Activated gamma-delta T cell treated with Interleukin-2 at 50 U/mL for 16 hours (primary cell): ENCODE results near the gene PTPRQ.

Experiments
- DNase-seq: peaks from one replicate; pipeline ENCODE4 v3.0.0-alpha.2; 2020

Gene PTPRQ

GRCh38 chr12:80707126-80707829 is 263.2 kb downstream of the PTPRQ start, which contains the start of gene MYF6:
MYF6 (plus strand) TSS chr12:80707634; CDS start chr12:80707720, 86 bp downstream.
- DNase-seq = no peak

GRCh38 chr12:80707830-80708258 is 263.8 kb downstream of the PTPRQ start:
- no peak for DNase-seq

- no peak for DNase-seq
Observed at GRCh38 chr12:80708259-80708974, 264.4 kb downstream of the PTPRQ start.

DNA sequence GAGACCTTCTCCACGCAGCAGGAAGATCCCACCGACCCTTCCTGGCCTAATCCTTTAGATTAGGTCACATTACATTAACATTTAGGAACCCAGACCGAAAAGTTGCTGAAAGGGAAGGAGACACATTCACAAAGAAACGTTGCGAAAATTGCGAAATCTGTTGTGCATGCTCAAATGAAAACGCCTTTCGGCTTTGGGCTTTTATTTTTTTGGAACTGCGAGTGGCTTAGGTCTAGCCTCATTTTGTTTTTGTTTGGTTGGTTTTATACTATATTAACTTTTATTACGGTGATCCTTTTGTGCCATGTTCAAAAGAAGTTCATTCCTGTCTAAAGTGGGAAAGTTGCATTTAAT is 264.9 kb downstream of the PTPRQ start:
- DNase-seq = no peak

DNA sequence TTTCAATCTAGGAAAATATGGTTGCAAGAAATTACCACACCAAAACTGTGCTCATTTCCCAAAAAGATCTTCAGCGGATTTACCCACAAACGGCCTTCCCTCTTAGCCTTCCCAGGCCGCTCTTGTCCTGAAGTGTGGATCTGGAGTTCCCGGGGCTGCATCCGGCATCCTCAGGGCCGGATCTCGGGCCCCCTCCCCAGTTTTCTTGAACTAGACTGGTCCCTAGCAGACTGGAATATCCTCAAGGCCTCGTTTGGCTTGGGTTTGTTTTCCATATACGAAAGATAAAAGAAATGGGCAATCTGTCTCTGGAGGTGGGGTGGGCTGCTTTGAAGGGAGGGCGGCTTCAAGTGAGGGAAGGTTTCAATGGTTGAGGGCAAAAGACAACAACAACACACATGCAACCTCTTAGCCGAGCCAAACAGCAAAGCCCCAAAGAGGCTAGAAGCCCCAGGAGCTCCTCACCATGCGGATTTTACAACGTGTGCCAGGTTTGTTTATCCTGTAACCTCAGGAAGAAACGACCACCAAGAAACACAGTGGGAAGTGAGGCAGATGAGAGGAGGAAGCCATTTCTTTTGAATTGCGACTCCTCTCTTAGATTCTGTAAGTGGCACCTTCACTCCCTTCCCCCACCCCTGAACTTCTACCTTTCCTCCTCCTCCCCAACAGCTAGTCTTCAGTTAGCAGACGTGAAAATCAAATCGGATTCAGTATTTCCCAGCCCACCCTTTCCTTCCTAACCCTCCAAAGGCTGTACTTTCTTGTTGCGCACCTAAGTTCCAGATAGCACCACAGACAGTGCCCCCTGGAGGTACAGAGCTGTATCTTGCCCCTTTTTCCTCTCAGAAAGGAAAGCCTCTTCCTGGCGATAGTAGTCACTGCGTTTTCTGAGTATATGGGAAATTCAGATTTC is 266.0 kb downstream of the PTPRQ start:
- no peak for DNase-seq

DNA sequence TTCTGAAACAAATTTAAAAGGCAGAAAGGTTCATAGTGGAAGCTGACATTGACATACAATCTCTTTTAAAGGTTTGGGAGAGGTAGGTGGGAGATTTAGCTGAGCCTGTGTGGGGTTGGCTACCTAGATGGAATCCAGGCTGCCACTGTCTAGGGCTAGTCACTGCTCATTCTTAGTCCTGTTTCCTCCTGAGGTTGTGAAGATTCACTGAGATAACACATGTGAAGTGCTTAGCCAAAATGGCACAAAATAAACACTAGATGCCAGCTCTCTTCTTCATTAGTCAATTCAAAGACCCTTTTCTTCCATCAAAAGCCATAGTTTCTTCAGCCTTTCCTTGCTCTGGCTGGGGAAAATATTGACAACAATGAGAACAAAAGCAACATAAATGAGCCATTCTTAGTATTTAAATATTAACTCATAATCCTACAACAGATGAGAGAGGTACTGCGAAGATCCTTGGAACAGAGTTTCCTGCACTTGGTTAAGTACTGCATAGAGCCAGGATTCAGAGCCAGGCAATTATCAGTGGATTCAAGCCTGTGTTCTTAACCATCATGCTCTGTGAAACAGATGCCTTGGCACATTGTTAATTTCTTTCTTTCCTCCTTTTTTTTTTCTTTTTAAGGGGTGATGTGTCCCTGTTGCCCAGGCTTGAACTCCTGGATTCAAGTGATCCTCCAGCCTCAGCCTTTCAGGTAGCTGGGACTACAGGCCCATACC is 266.9 kb downstream of the PTPRQ start:
- DNase-seq = no peak

DNA sequence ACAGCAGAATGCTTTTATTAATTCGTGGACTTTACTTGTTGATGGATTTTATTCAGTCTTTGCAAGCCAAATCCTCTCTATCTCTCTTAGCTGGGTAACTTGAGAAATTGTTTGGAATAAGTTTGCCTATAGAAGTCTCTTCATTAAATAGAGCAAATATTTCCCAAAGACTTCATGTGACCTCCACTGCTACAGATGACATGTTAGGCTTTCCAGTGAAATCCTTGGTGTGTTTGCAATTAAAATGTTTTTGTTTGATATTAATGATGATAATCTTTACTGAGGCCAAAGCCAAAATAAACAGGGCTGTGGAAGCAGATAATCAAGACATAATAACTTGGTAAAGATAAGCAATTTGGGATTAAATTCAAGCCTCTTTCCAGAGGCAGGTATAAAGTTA is 267.8 kb downstream of the PTPRQ start:
- DNase-seq = no peak

- no peak for DNase-seq
Observed at GRCh38 chr12:80712866-80713265, 268.8 kb downstream of the PTPRQ start.

DNA sequence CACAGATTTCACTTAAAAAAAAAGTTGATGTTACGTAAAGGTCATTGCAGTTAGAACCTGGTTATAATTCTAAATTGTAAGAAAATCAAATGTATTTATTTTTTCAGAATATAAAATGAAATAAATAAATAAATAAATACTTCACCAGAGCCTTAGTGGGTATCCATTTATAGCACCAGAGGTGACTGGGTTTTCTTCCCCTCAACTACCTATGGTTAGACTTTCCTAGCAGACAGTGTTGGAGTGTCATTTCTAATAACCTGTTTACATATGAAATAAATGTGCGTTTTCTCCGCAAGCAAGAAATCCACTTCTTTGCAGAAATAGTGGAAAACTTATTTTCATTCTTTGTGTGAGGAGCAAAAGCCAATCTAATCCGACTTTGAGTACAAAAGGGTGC is 269.4 kb downstream of the PTPRQ start:
- DNase-seq = no peak

- DNase-seq = no peak
Observed at GRCh38 chr12:80714055-80714454, 270.0 kb downstream of the PTPRQ start.

- no peak for DNase-seq
Observed at GRCh38 chr12:80714846-80715245, 270.8 kb downstream of the PTPRQ start.

DNA sequence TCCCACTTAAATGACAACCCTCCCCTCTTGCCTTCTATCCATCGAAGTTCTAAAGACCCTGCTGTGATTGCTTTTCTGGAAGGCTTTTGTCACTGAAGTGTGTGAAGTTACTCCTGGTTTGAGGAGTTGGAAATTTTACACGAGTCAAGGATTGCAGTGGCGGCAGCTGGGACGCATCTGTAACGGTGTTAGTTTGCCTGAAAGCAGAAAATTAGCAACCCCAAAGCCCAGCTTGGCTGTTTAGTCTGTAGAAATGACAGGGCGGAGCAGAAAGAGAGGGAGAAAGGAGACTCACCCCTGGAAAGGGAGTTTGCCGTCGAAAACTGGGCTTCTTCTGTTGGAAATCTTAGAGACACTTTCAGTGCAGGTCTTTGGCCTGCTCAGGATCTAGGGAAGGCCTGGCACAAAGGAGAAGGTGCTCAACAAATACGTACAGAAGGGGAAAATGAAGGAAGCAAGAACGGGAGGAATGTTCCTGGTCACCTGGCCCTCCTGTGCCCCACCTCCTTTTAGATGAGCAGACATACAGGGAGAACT is 271.7 kb downstream of the PTPRQ start:
- DNase-seq = no peak

GRCh38 chr12:80716696-80717469 is 272.8 kb downstream of the PTPRQ start, which contains the start of gene MYF5:
MYF5 (plus strand) TSS chr12:80716912; CDS start chr12:80717064, 152 bp downstream.
- no peak for DNase-seq

- no peak for DNase-seq
Observed at GRCh38 chr12:80717856-80718255, 273.8 kb downstream of the PTPRQ start.

- DNase-seq = no peak
Observed at GRCh38 chr12:80720516-80720915, 276.5 kb downstream of the PTPRQ start.

DNA sequence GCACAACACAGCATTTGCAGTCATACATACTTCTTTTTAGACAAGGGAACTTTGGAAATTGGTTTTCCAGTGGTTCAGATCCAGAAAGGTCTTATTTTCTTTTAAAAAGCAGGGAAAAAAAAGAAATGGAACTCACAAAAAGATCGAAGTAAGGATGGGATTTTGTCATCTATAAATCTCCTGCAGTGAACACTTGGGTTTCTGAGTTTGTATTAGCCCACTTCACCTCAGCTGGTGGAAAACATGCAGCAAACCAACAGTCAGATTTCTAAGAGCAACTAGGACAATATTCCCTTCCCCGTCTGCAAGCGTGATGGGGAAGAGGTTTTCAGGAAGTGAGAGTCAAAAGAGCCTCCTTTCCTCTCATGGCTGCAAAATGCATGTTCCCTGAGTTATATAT is 277.3 kb downstream of the PTPRQ start:
- DNase-seq = no peak
